ENCODE results near the gene DNM1L.

DNA sequence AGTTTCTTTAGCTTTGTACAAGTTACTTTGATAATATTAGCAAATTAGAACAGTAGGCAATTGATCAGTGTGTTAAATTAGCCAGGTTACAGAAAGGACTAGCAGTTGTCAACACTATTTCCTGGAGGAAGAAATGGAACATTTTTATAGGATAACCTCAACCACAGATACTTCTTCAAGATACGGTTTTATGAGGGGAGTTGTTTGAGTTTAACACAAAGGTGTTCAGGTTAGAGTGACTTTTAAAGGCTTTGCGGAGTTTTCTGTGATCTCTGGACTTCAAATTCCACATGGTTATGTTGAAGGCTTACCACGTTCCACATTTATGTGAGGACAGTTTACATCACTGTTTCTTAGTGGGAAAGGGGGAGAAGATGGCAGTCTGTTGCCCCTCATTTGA is 57.3 kb downstream of the DNM1L start:
- TF ChIP-seq, protein P1, sequence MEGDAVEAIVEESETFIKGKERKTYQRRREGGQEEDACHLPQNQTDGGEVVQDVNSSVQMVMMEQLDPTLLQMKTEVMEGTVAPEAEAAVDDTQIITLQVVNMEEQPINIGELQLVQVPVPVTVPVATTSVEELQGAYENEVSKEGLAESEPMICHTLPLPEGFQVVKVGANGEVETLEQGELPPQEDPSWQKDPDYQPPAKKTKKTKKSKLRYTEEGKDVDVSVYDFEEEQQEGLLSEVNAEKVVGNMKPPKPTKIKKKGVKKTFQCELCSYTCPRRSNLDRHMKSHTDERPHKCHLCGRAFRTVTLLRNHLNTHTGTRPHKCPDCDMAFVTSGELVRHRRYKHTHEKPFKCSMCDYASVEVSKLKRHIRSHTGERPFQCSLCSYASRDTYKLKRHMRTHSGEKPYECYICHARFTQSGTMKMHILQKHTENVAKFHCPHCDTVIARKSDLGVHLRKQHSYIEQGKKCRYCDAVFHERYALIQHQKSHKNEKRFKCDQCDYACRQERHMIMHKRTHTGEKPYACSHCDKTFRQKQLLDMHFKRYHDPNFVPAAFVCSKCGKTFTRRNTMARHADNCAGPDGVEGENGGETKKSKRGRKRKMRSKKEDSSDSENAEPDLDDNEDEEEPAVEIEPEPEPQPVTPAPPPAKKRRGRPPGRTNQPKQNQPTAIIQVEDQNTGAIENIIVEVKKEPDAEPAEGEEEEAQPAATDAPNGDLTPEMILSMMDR (IDR thresholded peaks at IDR 0.05; ENCODE audit: insufficient read depth, low read depth, low read length), result no peak
- TF ChIP-seq EZH2 (IDR thresholded peaks at IDR 0.05; ENCODE audit: insufficient read depth, low read length), result no peak

Measured in astrocyte (in vitro differentiated cells and primary cell).